Lung microvascular endothelial cell (primary cell): ENCODE measurements around the gene MBNL1. TPM values are rescaled to one million over a fixed set of nuclear protein-coding genes. Genes with fewer than 3 reads are reported as not detected.

Source experiments
- DNase-seq, 2 donors: peaks; one replicate each; pipeline versions ENCODE4 v3.0.0 to v3.0.0-alpha.2; 2010; ENCODE audit warnings: low read depth in 2 of 2
- total RNA-seq: library from RNA; depleted of rRNA; stranded (reverse); fragments of >200 nt; gene quantifications from 2 replicates; pipeline ENCODE4 v1.2.1, GENCODE V29; 2014

The MBNL1 gene, protein sequence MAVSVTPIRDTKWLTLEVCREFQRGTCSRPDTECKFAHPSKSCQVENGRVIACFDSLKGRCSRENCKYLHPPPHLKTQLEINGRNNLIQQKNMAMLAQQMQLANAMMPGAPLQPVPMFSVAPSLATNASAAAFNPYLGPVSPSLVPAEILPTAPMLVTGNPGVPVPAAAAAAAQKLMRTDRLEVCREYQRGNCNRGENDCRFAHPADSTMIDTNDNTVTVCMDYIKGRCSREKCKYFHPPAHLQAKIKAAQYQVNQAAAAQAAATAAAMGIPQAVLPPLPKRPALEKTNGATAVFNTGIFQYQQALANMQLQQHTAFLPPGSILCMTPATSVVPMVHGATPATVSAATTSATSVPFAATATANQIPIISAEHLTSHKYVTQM
- total RNA-seq: 206 and 247 TPM in 2 replicates

DNA sequence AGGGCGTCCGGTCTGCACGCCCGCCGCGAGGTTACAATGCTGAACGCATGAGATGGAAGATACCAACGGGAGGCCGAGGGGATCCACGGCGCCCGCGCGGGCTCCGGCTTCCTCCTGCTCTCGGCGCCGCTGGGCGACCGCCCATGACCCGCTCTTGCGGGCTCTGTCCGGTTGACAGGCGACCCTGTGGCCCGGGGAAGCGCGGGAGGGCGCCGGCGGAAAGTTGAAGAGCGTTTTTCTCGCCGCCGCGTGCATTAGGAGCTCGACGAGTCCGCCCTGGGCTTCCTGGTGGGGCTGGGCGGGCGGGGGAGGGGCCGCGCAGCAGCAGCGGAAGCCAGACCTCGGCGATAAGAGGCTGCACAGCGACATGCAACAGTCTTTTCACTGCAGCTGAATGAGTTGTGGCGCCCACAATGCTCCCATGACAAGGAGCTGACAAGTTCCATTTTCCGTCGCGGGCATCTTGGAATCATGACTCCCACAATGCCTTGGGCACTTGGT is at the start of gene MBNL1:
Gene MBNL1 (plus strand): TSS at position 375 of the 501 bp plus-strand sequence. CDS start 31,265 bp downstream, outside the sequence.
- peak; percentile 90 to 95 for DNase-seq

DNA sequence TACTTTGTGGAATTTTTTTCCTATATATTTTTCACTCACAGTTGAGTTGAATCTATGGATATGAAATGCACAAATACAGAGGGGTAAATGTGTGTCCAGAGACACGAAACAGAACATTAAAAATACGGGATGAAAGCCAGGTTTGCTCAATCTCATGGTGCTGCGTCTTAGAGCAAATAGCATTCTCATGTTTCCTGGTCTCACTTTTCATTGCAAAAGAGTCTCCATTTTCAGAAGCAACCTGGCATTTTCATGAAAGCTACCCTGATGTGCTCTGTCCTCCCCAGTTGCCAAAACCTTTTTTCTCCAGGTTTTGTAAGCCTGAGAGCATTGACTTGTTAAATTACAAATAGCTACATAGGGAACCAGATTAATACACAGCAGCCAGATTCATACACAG is 49.5 kb upstream of the MBNL1 start:
- DNase-seq: no peak

GRCh38 chr3:152219769-152220255 is 48.9 kb upstream of the MBNL1 start:
- DNase-seq: no peak

- peak in 1 of 2 donors; percentile 13 for DNase-seq
These were observed 46.4 kb upstream of the MBNL1 start for GRCh38 chr3:152222327-152222726.

DNA sequence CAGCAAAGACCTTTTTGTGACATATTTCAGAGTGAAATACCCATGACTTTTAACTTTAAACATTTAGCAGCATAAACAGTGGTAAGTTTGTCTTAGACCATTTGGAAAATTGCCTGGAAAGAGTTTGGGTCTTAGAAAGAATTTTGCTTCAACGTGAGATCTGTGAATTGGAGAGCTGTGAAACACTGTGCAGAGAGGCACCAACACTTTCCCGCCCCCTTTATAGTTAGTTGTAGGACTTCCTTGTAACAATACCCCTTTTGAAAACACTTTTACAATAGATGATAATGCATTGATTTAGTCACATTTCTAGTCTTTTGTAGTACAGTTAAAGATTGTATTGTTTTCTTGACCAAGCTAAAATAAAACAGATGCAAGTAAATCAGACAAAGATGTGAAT is 43.5 kb upstream of the MBNL1 start:
- no peak for DNase-seq

- no peak for DNase-seq
These were observed 42.6 kb upstream of the MBNL1 start for GRCh38 chr3:152226176-152226575.

GRCh38 chr3:152227027-152227426 is 41.7 kb upstream of the MBNL1 start:
- no peak for DNase-seq

GRCh38 chr3:152229692-152230091 is 39.0 kb upstream of the MBNL1 start:
- DNase-seq: no peak

DNA sequence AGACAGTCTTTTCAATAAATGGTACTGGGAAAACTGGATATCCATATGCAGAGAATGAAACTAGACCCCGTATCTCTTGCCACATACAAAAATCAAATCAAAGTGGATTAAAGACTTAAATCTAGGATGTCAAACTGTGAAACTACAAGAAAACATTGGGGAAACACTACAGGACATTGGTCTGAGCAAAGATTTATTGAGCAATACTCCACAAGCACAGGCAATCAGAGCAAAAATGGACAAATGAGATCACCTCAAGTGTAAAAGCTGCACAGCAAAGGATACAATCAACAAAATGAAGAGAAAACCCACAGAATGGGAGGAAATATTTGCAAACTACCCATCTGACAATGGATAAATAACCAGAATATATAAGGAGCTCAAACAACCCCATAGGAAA is 38.4 kb upstream of the MBNL1 start:
- no peak for DNase-seq

DNA sequence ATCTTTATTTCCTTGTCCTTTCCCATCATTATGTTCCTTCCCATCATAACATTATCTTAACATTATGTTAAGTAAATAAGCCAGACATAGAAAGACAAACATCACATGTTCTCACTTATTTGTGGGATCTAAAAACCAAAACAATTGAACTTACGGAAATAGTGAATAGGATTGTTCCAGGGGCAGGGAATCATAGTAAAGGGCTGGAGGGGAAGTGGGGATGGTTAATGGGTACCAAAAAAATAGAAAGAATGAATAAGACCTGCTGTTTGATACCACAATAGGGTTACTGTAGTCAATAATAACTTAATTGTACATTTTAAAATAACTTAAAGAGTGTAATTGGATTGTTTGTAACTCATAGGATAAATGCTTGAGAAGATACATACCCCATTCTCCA is 36.7 kb upstream of the MBNL1 start:
- peak in 1 of 2 donors; percentile 6 for DNase-seq

GRCh38 chr3:152232679-152233078 is 36.0 kb upstream of the MBNL1 start:
- no peak for DNase-seq

DNA sequence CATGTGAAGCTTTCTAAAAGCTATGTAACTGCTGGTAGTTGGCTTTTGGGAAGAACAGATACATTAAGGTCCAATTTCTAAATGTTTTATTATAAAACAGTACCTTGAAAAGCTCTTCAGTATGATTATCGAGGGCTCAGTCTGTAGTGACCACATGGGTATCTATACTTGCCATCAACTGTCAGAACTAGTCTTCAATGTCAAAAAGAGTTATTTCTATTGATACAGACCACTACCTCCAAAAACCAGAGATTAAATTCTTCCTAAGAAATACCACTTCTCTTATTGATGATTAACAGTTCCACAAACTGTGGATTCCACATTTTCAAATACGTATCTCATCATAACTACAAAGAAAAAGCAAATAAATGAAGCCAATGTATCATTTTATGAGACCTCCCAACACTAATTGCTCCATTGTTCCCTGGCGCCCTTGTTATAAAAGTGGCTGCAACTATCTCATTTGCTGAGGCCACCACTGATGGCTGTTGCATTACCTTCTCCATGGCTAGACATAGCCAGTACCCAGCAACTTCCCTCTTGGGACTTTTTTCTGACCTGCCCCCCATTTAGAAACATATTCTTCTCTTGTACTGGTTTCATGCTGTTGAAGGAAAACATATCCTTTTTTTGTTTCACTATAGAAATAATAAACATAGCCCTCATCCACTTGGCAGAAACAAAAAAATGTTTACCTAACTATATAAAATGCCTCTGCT is 33.9 kb upstream of the MBNL1 start:
- no peak for DNase-seq

DNA sequence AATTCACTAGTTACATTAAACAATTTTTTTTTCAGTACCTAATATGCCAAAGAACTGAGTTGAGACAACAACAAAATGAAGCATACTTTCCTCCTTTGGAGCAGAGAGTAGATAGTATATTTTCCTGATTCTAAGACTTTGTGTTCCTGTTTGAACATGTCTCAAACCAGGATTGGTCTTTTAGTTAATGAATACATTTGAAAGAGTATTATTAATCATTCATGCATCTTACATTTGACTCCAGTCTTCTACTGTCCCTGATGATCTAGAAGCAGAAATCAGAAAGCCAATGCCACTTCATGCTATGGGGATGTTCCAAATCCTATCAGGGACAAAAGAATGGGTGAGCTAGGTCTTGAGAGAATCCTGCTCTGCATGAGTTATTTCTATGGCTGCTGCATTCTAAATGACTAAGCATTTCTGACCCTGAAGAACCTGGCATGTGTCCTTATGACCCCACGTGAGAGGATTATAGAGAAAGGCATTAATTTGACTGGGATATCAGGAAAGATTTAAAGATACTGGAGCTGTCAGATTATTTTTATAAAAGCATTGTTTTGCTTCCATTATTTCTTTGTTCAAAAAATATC is 32.9 kb upstream of the MBNL1 start:
- peak; percentile 12 to 19 for DNase-seq

GRCh38 chr3:152236716-152237115 is 32.0 kb upstream of the MBNL1 start:
- DNase-seq: no peak

DNA sequence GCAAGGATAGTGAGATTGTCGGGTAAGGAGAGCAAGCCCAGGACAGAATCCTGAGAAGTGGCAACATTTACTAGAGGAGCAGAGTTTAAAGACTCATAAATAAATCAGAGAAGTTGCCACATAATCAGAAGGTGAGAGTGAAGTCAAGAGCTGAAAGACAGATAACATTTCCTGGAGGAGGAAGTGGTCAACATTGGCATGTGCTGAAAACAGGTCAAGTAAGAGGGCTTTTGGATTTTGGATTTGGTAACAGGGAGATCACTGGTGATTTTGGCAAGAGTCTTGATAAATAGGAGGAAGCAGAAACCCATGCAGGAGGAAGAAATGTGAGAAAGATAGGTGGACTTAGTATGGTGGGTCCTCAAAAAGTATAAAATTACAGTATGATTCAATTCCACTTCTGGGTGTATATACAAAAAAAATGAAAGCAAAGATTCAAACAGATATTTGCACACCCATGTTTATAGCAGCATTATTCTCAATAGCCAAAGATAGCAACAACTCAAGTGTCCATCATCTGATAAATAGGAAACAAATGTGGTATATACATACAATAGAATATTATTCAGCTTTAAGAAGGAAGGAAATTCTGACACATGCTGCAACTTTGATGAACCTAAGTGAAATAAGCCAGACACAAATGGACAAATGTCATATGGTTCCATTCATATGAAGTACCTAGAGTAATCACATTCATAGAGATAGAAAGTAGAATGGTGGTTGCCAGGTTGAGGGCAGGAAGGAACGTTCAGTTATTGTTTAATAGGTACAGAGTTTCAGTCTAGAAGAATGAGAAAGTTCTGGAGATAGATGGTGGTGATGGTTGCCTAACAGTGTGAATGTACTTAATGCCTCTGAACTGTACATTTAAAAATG is 27.3 kb upstream of the MBNL1 start:
- DNase-seq: peak; percentile 17 to 62

DNA sequence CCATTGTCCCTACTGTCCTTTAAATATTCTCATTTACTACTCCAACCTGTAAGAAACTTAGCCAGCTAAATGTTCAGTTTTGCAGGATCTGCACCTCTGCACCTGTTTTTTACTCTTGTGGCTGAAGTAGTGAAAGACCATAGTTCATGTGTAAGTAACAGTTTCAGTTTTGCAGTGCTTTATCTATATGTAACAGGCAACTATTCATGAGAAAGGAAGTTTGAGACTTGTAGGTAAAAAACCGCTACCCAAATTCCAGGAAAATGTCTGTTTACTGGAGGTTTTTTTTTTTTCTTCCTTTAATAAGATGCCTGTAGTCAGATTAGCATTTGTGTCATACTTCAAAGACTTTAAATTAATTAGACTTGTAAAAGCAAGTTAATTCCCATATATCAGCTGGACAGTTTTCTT is 25.4 kb upstream of the MBNL1 start:
- DNase-seq: no peak

DNA sequence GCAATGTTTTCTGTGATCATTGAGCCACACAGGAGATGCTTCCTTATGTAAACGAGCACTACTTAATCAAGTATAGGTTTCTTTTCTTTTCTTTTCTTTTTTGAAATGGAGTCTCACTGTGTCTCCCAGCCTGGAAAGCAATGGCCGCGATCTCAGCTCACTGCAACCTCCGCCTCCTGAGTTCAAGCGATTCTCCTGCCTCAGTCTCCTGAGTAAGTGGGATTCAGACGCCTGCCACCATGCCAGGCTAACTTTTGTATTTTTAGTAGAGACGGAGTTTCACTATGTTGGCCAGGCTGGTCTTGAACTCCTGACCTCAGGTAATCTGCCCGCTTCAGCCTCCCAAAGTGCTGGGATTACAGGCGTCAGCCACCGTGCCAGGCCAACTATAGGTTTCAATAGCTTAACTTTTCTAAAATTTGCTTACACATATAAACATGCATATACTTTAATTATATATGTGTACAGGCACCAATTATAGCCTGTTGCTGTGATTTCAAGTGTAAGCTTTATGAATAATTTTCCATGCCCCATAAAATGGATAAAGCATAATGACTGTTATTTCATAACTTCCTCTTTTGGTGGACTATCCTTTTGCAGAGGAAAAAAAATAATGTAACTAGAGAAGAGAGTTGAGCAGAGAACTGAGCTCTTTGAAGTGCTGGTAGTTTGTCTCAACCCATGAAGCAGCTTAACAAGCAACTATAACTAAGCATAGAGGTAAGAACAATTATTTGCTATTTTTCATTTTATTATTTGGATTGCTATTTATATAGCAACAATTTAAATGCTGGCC is 24.8 kb upstream of the MBNL1 start:
- DNase-seq: peak in 1 of 2 donors; percentile 16

- DNase-seq: no peak
These were observed 24.2 kb upstream of the MBNL1 start for GRCh38 chr3:152244517-152244888.

GRCh38 chr3:152245498-152246170 is 23.1 kb upstream of the MBNL1 start:
- no peak for DNase-seq

GRCh38 chr3:152251916-152252315 is 16.8 kb upstream of the MBNL1 start:
- no peak for DNase-seq
